ENCODE results near the gene DEF6. TPM values are rescaled to one million over a fixed set of nuclear protein-coding genes. Genes with fewer than 3 reads are reported as not detected.

The DEF6 gene
- total RNA-seq, 1 experiment from 2014 or later: 0.59 TPM

DNA sequence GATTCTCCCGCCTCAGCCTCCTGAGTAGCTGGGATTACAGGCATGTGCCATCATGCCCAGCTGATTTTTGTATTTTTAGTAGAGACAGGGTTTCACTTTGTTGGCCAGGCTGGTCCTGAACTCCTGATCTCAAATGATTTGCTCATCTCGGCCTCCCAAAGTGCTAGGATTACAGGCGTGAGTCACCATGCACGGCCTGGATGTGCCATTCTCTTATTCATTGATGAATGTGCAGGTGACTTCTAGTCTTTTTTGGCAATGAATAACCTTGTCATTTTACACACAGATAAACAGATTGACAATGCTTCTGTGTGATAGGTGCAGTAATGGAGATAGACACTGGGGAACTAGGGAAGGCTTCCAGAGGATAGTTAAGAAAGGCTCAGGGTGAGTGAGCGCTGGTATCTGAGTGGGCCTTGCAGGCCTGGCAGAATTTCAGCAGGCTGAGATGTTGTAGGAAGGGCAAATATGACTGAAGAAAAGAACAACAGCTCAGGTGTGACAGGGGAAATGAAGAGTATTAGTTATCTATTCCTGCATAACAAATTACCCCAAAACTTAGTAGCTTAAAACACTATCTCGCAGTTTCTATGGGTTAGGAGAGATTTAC lies 68.1 kb downstream of the DEF6 start:
- no peak for ATAC-seq

DNA sequence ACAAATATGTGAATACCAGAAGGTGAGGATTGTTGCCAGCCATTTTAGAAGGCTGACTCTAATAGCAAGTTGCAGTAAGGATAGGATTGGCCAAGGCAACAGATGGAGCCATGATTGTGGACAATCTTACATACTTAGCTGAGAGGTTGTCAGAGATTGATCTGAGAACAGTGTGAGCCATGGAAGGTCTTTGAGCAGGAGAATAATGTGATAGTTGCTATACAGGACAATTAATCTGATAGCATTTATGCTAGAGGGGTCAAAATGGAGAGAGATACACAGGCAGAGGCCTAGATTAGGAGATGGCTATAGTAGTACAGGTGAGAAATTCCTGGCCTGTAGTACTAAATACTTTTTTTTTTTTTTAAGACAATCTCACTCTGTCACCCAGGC lies 68.6 kb downstream of the DEF6 start:
- ChIA-PET POLR2A (no interaction called here), CTCF (no interaction called here)
- Histone ChIP-seq H3K4me1 (ENCODE audit: control insufficient read depth, insufficient read depth, low read length) (0 out of 2 replicates have a peak, but pooled peaks cover 8% of the 10 kb centered on the region), H3K36me3 (ENCODE audit: control insufficient read depth, insufficient read depth, low read length) (no peaks in the 10 kb centered on the region), H3K27me3 (ENCODE audit: control insufficient read depth, insufficient read depth, low read length) (no peaks in the 10 kb centered on the region), H3K9me3 (ENCODE audit: control insufficient read depth, insufficient read depth, low read depth, low read length) (no peaks in the 10 kb centered on the region), H3K4me3 (ENCODE audit: low read depth in 2 of 2, low read length in 2 of 2) (no peak overlapping the region), H3K27ac (ENCODE audit: low read length) (no peak overlapping the region)
- in situ Hi-C loops (cut with HindIII; ENCODE audit: low pct_unique_long_range_greater_than_20kb, low sequenced_read_pairs) (no loop called here), intact Hi-C loops (cut with micrococcal nuclease; ENCODE audit: unreplicated experiment) (no loop called here)
- ATAC-seq (no peak), DNase-seq (ENCODE audit: low read depth, low spot score) (no peak)
- BruUV-seq (replicated peaks): no TSS peak
- TF ChIP-seq SIN3A (IDR thresholded peaks at IDR 0.05; ENCODE audit: borderline replicate concordance, insufficient read depth, low read depth, low read length) (no peak), POLR2AphosphoS5 (IDR thresholded peaks at IDR 0.05; ENCODE audit: low read depth, low read length) (no peak), TCF7L2 (IDR thresholded peaks at IDR 0.05; ENCODE audit: low read depth, low read length) (no peak)
- TF ChIP-seq, protein P1, sequence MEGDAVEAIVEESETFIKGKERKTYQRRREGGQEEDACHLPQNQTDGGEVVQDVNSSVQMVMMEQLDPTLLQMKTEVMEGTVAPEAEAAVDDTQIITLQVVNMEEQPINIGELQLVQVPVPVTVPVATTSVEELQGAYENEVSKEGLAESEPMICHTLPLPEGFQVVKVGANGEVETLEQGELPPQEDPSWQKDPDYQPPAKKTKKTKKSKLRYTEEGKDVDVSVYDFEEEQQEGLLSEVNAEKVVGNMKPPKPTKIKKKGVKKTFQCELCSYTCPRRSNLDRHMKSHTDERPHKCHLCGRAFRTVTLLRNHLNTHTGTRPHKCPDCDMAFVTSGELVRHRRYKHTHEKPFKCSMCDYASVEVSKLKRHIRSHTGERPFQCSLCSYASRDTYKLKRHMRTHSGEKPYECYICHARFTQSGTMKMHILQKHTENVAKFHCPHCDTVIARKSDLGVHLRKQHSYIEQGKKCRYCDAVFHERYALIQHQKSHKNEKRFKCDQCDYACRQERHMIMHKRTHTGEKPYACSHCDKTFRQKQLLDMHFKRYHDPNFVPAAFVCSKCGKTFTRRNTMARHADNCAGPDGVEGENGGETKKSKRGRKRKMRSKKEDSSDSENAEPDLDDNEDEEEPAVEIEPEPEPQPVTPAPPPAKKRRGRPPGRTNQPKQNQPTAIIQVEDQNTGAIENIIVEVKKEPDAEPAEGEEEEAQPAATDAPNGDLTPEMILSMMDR (IDR thresholded peaks at IDR 0.05): no peak
- TF ChIP-seq, protein P2, sequence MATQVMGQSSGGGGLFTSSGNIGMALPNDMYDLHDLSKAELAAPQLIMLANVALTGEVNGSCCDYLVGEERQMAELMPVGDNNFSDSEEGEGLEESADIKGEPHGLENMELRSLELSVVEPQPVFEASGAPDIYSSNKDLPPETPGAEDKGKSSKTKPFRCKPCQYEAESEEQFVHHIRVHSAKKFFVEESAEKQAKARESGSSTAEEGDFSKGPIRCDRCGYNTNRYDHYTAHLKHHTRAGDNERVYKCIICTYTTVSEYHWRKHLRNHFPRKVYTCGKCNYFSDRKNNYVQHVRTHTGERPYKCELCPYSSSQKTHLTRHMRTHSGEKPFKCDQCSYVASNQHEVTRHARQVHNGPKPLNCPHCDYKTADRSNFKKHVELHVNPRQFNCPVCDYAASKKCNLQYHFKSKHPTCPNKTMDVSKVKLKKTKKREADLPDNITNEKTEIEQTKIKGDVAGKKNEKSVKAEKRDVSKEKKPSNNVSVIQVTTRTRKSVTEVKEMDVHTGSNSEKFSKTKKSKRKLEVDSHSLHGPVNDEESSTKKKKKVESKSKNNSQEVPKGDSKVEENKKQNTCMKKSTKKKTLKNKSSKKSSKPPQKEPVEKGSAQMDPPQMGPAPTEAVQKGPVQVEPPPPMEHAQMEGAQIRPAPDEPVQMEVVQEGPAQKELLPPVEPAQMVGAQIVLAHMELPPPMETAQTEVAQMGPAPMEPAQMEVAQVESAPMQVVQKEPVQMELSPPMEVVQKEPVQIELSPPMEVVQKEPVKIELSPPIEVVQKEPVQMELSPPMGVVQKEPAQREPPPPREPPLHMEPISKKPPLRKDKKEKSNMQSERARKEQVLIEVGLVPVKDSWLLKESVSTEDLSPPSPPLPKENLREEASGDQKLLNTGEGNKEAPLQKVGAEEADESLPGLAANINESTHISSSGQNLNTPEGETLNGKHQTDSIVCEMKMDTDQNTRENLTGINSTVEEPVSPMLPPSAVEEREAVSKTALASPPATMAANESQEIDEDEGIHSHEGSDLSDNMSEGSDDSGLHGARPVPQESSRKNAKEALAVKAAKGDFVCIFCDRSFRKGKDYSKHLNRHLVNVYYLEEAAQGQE (IDR thresholded peaks at IDR 0.05; ENCODE audit: insufficient read depth in 1 of 2, low read depth in 2 of 2, low read length in 1 of 2): no peak

More for the DNA sequence above, 68.1 kb downstream of the DEF6 start:
- H3K4me3 ChIP-seq (ENCODE audit: low read depth in 2 of 2, low read length in 2 of 2): no peak overlapping the region
- H3K9me3 ChIP-seq (ENCODE audit: control insufficient read depth, insufficient read depth, low read depth, low read length): no peaks in the 10 kb centered on the region
- POLR2A ChIA-PET: no interaction called here
- intact Hi-C loops (cut with micrococcal nuclease; ENCODE audit: unreplicated experiment): no loop called here
- CTCF ChIA-PET: interaction anchor here (0.7 kb wide), 1 partner anchor 35 kb away, joined by 7 read pairs; no protein-coding TSS in a partner anchor
- DNase-seq (ENCODE audit: low read depth, low spot score): no peak
- no peaks in the 10 kb centered on the region for H3K36me3 ChIP-seq (ENCODE audit: control insufficient read depth, insufficient read depth, low read length)
- H3K4me1 ChIP-seq (ENCODE audit: control insufficient read depth, insufficient read depth, low read length): 0 out of 2 replicates have a peak, but pooled peaks cover 8% of the 10 kb centered on the region
- no TSS peak for BruUV-seq (replicated peaks)
- TF ChIP-seq, protein P2 (IDR thresholded peaks at IDR 0.05; ENCODE audit: insufficient read depth in 1 of 2, low read depth in 2 of 2, low read length in 1 of 2): no peak
- TF ChIP-seq TCF7L2 (IDR thresholded peaks at IDR 0.05; ENCODE audit: low read depth, low read length): no peak
- no peak for TF ChIP-seq POLR2AphosphoS5 (IDR thresholded peaks at IDR 0.05; ENCODE audit: low read depth, low read length)
- TF ChIP-seq, protein P1 (IDR thresholded peaks at IDR 0.05): no peak
- TF ChIP-seq SIN3A (IDR thresholded peaks at IDR 0.05; ENCODE audit: borderline replicate concordance, insufficient read depth, low read depth, low read length): no peak
- no peaks in the 10 kb centered on the region for H3K27me3 ChIP-seq (ENCODE audit: control insufficient read depth, insufficient read depth, low read length)
- in situ Hi-C loops (cut with HindIII; ENCODE audit: low pct_unique_long_range_greater_than_20kb, low sequenced_read_pairs): no loop called here
- H3K27ac ChIP-seq (ENCODE audit: low read length): no peak overlapping the region

All from Panc1 (cell line).